Esophagus muscularis mucosa (tissue), 4 donors: ENCODE measurements around the gene STK39. TPM values are rescaled to one million over a fixed set of nuclear protein-coding genes. Genes with fewer than 3 reads are reported as not detected.

ENCODE experiments used
- DNase-seq: peaks from one replicate; pipeline ENCODE4 v3.0.0-alpha.2; 2017; ENCODE audit errors: extremely low spot score
- H3K27ac ChIP-seq, 4 donors: fragments of 200-600 bp; sonication (generic); replicated peaks in 1 of 4; 1 replicate in 3 of 4; 2 replicates in 1 of 4; pipeline ENCODE4 v1.5.1; 2016 to 2019; ENCODE audit warnings: mild to moderate bottlenecking in 1 of 4
- H3K27me3 ChIP-seq, 4 donors: fragments of 200-600 bp; sonication (generic); one replicate each; pipeline versions ENCODE4 v1.5.1 to v1.6.0; 2016 to 2019
- H3K36me3 ChIP-seq, 4 donors: fragments of 200-600 bp; sonication (generic); one replicate each; pipeline ENCODE4 v1.5.1; 2016 to 2019
- H3K4me1 ChIP-seq, 4 donors: fragments of 200-600 bp; sonication (generic); one replicate each; pipeline ENCODE4 v1.5.1; 2016 to 2019
- H3K4me3 ChIP-seq, 4 donors: fragments of 200-600 bp; sonication (generic); 1 replicate in 2 of 4; 2 replicates in 2 of 4; pipeline ENCODE4 v1.5.1; 2016 to 2019; ENCODE audit warnings: mild to moderate bottlenecking in 4 of 4, moderate library complexity in 1 of 4
- H3K9me3 ChIP-seq, 4 donors: fragments of 200-600 bp; sonication (generic); 1 replicate in 3 of 4; 2 replicates in 1 of 4; pipeline ENCODE4 v1.5.1; 2016 to 2019
- CTCF ChIP-seq, 3 experiments: fragments of 200-600 bp in 2 of 3; fragments of 450-650 bp in 1 of 3; sonication (generic) in 2 of 3; IDR thresholded peaks; one replicate each; pipeline ENCODE4 v1.5.1; 2017 to 2019; ENCODE audit warnings: antibody characterized with exemption in 3 of 3, mild to moderate bottlenecking in 2 of 3, moderate library complexity in 1 of 3
- EP300 ChIP-seq: sonication (generic); formaldehyde crosslinking; IDR thresholded peaks from one replicate; pipeline ENCODE4 v1.6.1; 2017; ENCODE audit warnings: antibody characterized with exemption
- POLR2A ChIP-seq: fragments of 450-650 bp; IDR thresholded peaks from one replicate; pipeline ENCODE4 v1.6.1; 2017; ENCODE audit warnings: antibody characterized with exemption, moderate library complexity, mild to moderate bottlenecking, low read depth
- POLR2AphosphoS5 ChIP-seq, 2 donors: sonication (generic); formaldehyde crosslinking; IDR thresholded peaks; one replicate each; pipeline ENCODE4 v1.6.1; 2017; ENCODE audit warnings: antibody characterized with exemption in 2 of 2
- WGBS: methylation state at CpG from one replicate; pipeline ENCODE4 v1.1.5; 2018; 5-methylcytosine and 5-hydroxymethylcytosine counted together
- intact Hi-C: fragments of 100-400 bp; cut with DNase I; formaldehyde crosslinking; loops from one replicate; pipeline ENCODE4 v1.15.1; 2023
- total RNA-seq, 4 donors: library from RNA; depleted of rRNA; stranded (reverse); fragments of >200 nt; gene quantifications; one replicate each; pipeline versions ENCODE4 v1.1.0 to v1.2.1, GENCODE V29; 2016

The STK39 gene
- total RNA-seq, 4 donors from 2014 or later, result 32.5 to 49.1 (median 41.5) TPM

GRCh38 chr2:168176402-168176801 is 71.0 kb downstream of the STK39 start:
- intact Hi-C loops, result no loop called here
- no peaks in the 10 kb centered on the region for H3K27me3 ChIP-seq
- DNase-seq, result no peak
- peaks cover 0 to 3% (median under 1%) of the 10 kb centered on the region in 4 donors for H3K36me3 ChIP-seq
- 79% methylated on average over 3 of the region's 3 CpGs for WGBS
- no peak overlapping the region for H3K27ac ChIP-seq
- H3K9me3 ChIP-seq, result no peaks in the 10 kb centered on the region
- peaks cover 0 to 41% (median 30%) of the 10 kb centered on the region in 4 donors for H3K4me1 ChIP-seq
- TF ChIP-seq CTCF (IDR thresholded peaks at IDR 0.05) (no peak), POLR2AphosphoS5 (IDR thresholded peaks at IDR 0.05) (no peak)
- H3K4me3 ChIP-seq, result no peak overlapping the region

GRCh38 chr2:168175469-168175868 is 71.9 kb downstream of the STK39 start:
- no peak for TF ChIP-seq POLR2AphosphoS5 (IDR thresholded peaks at IDR 0.05)
- no peak overlapping the region for H3K27ac ChIP-seq

GRCh38 chr2:168174756-168175155 is 72.6 kb downstream of the STK39 start:
- Histone ChIP-seq H3K36me3 (no peaks in the 10 kb centered on the region), H3K27me3 (no peaks in the 10 kb centered on the region), H3K4me3 (no peak overlapping the region), H3K9me3 (no peaks in the 10 kb centered on the region), H3K4me1 (peaks cover 0 to 39% (median 32%) of the 10 kb centered on the region in 4 donors), H3K27ac (no peak overlapping the region)
- WGBS, result 67% methylated on average over 2 of the region's 2 CpGs
- DNase-seq, result no peak
- intact Hi-C loops, result no loop called here
- TF ChIP-seq CTCF (IDR thresholded peaks at IDR 0.05) (no peak), EP300 (no peak), POLR2AphosphoS5 (IDR thresholded peaks at IDR 0.05) (no peak), POLR2A (no peak)

More at GRCh38 chr2:168175469-168175868, 71.9 kb downstream of the STK39 start:
- no peak overlapping the region for H3K4me3 ChIP-seq
- no peaks in the 10 kb centered on the region for H3K27me3 ChIP-seq
- DNase-seq, result no peak
- intact Hi-C loops, result no loop called here
- WGBS, result 76% methylated on average over 5 of the region's 5 CpGs
- no peaks in the 10 kb centered on the region for H3K9me3 ChIP-seq
- H3K4me1 ChIP-seq, result peaks cover 0 to 41% (median 30%) of the 10 kb centered on the region in 4 donors
- no peaks in the 10 kb centered on the region for H3K36me3 ChIP-seq

- Histone ChIP-seq H3K4me1 (peaks cover 5 to 23% (median 16%) of the 10 kb centered on the region in 4 donors), H3K4me3 (no peak overlapping the region), H3K36me3 (no peaks in the 10 kb centered on the region), H3K27ac (no peak overlapping the region), H3K9me3 (no peaks in the 10 kb centered on the region), H3K27me3 (no peaks in the 10 kb centered on the region)
- TF ChIP-seq POLR2A, result no peak
- 100% methylated on average over 4 of the region's 4 CpGs for WGBS
- intact Hi-C loops, result no loop called here
- no peak for DNase-seq
Measured at GRCh38 chr2:168172071-168172470, 75.3 kb downstream of the STK39 start.

GRCh38 chr2:168171059-168171762 is 76.2 kb downstream of the STK39 start:
- 78% methylated on average over 7 of the region's 7 CpGs for WGBS
- intact Hi-C loops, result no loop called here
- DNase-seq, result no peak
- H3K27ac ChIP-seq, result no peak overlapping the region
- peaks cover 14 to 26% (median 23%) of the 10 kb centered on the region in 4 donors for H3K4me1 ChIP-seq
- H3K4me3 ChIP-seq, result no peak overlapping the region
- no peaks in the 10 kb centered on the region for H3K36me3 ChIP-seq
- no peak for TF ChIP-seq POLR2A
- TF ChIP-seq POLR2AphosphoS5 (IDR thresholded peaks at IDR 0.05), result no peak
- no peak for TF ChIP-seq EP300
- no peak for TF ChIP-seq CTCF (IDR thresholded peaks at IDR 0.05)
- no peaks in the 10 kb centered on the region for H3K27me3 ChIP-seq
- H3K9me3 ChIP-seq, result no peaks in the 10 kb centered on the region
